Liver (tissue), 9 donors: Measurements from ENCODE around the gene CPLANE2. TPM values are rescaled to one million over a fixed set of nuclear protein-coding genes. Genes with fewer than 3 reads are reported as not detected.

Experiments
- DNase-seq: peaks from one replicate; pipeline ENCODE4 v3.0.0-alpha.2; 2017; ENCODE audit warnings: low spot score
- H3K27ac ChIP-seq, 2 donors: one replicate each; pipeline ENCODE4 v1.7.0; 2013; ENCODE audit warnings: inconsistent platforms in 2 of 2, low read length in 2 of 2, control low read depth in 1 of 2, low read depth in 1 of 2, mild to moderate bottlenecking in 1 of 2
- H3K27me3 ChIP-seq, 4 donors: one replicate each; pipeline versions ENCODE4 v1.6.1 to v1.7.0; 2013; ENCODE audit warnings: low read length in 3 of 4, inconsistent platforms in 1 of 4, mild to moderate bottlenecking in 1 of 4, moderate library complexity in 1 of 4; ENCODE audit not compliant: control insufficient read depth in 4 of 4, insufficient read depth in 4 of 4
- H3K36me3 ChIP-seq, 4 donors: one replicate each; pipeline versions ENCODE4 v1.6.1 to v1.7.0; 2013; ENCODE audit warnings: low read length in 3 of 4, mild to moderate bottlenecking in 3 of 4, low read depth in 1 of 4, moderate library complexity in 1 of 4; ENCODE audit not compliant: control insufficient read depth in 4 of 4, insufficient read depth in 3 of 4
- H3K4me1 ChIP-seq, 4 donors: one replicate each; pipeline versions ENCODE4 v1.6.1 to v1.7.0; 2013; ENCODE audit warnings: low read length in 3 of 4, mild to moderate bottlenecking in 3 of 4, moderate library complexity in 1 of 4; ENCODE audit not compliant: control insufficient read depth in 4 of 4, insufficient read depth in 4 of 4
- H3K4me3 ChIP-seq, 3 donors: one replicate each; pipeline versions ENCODE4 v1.6.1 to v1.7.0; 2013; ENCODE audit warnings: low read length in 3 of 3, control low read depth in 1 of 3, low read depth in 1 of 3, mild to moderate bottlenecking in 1 of 3
- H3K9ac ChIP-seq, 2 donors: one replicate each; pipeline ENCODE4 v1.7.0; 2013; ENCODE audit warnings: low read length in 2 of 2, mild to moderate bottlenecking in 2 of 2, moderate library complexity in 2 of 2, control low read depth in 1 of 2, low read depth in 1 of 2
- H3K9me3 ChIP-seq, 4 donors: one replicate each; pipeline versions ENCODE4 v1.6.1 to v1.7.0; 2013; ENCODE audit warnings: low read length in 3 of 4; ENCODE audit not compliant: control insufficient read depth in 4 of 4
- ATF3 ChIP-seq: IDR thresholded peaks from 2 replicates; pipeline ENCODE4 v1.6.1; 2016; ENCODE audit warnings: antibody characterized with exemption
- CTCF ChIP-seq: fragments of 150-350 bp; IDR thresholded peaks from 2 replicates; pipeline ENCODE4 v1.5.1; 2017; ENCODE audit warnings: improper control_type of control experiment, low read depth, low read length; ENCODE audit not compliant: missing input control
- EGR1 ChIP-seq, 2 donors: IDR thresholded peaks; 2 replicates each; pipeline ENCODE4 v1.6.1; 2016 to 2018; ENCODE audit warnings: antibody characterized with exemption in 2 of 2, low read depth in 2 of 2
- FOXA2 ChIP-seq: IDR thresholded peaks from 2 replicates; pipeline ENCODE4 v1.6.1; 2016; ENCODE audit warnings: antibody characterized with exemption
- GABPA ChIP-seq, 2 donors: IDR thresholded peaks in 1 of 2; conservative IDR thresholded peaks in 1 of 2; 2 replicates each; pipeline ENCODE4 v1.6.1; 2016; ENCODE audit warnings: antibody characterized with exemption in 2 of 2, mild to moderate bottlenecking in 1 of 2, moderate library complexity in 1 of 2
- HNF4G ChIP-seq: IDR thresholded peaks from 2 replicates; pipeline ENCODE4 v1.6.1; 2016; ENCODE audit warnings: antibody characterized with exemption
- JUND ChIP-seq, 2 donors: IDR thresholded peaks; 2 replicates each; pipeline ENCODE4 v1.6.1; 2016; ENCODE audit warnings: antibody characterized with exemption in 2 of 2
- MAX ChIP-seq: IDR thresholded peaks from 2 replicates; pipeline ENCODE4 v1.6.1; 2016; ENCODE audit warnings: antibody characterized with exemption
- NR2F2 ChIP-seq: IDR thresholded peaks from 2 replicates; pipeline ENCODE4 v1.6.1; 2016; ENCODE audit warnings: antibody characterized with exemption
- REST ChIP-seq: IDR thresholded peaks from 2 replicates; pipeline ENCODE4 v1.6.1; 2016; ENCODE audit warnings: antibody characterized with exemption, mild to moderate bottlenecking
- RXRA ChIP-seq, 2 donors: IDR thresholded peaks; 2 replicates each; pipeline ENCODE4 v1.6.1; 2017 to 2018; ENCODE audit warnings: antibody characterized with exemption in 2 of 2, mild to moderate bottlenecking in 1 of 2
- SP1 ChIP-seq: IDR thresholded peaks from 2 replicates; pipeline ENCODE4 v1.6.1; 2018; ENCODE audit warnings: antibody characterized with exemption, mild to moderate bottlenecking
- TAF1 ChIP-seq: conservative IDR thresholded peaks from 2 replicates; pipeline ENCODE4 v1.6.1; 2016; ENCODE audit warnings: antibody characterized with exemption, mild to moderate bottlenecking
- YY1 ChIP-seq: IDR thresholded peaks from 2 replicates; pipeline ENCODE4 v1.6.1; 2016; ENCODE audit warnings: antibody characterized with exemption, mild to moderate bottlenecking
- ZBTB33 ChIP-seq: IDR thresholded peaks from 2 replicates; pipeline ENCODE4 v1.6.1; 2016; ENCODE audit warnings: antibody characterized with exemption
- WGBS: extraction: QIAGEN DNeasy Blood & Tissue Kit; methylation state at CpG from one replicate; pipeline ENCODE4 v1.1.7; 2013; 5-methylcytosine and 5-hydroxymethylcytosine counted together
- polyA plus RNA-seq, 2 donors: library from polyadenylated mRNA; stranded (reverse) in 1 of 2; unstranded in 1 of 2; fragments of 200-250 nt in 1 of 2; fragments of >200 nt in 1 of 2; fragmentation: Nextera tagmentation in 1 of 2; extraction: Ambion mirVana in 1 of 2; gene quantifications; one replicate each; pipeline versions ENCODE4 v1.2.1 to v1.2.3, GENCODE V29; 2013 to 2015
- total RNA-seq, 2 donors: library from RNA; depleted of rRNA; stranded (reverse); fragments of >200 nt; gene quantifications; one replicate each; pipeline ENCODE4 v1.2.3, GENCODE V29; 2014
- donor health status: healthy.
- donor health status: healthy.
- donor health status: healthy.
- donor health status: healthy.
- donor health status: healthy.

The CPLANE2 gene
- total and polyA plus RNA-seq, 4 donors = 0.96 to 2.7 (median 2.5) TPM

GRCh38 chr1:16209847-16210407 is 27.1 kb downstream of the CPLANE2 start:
- Histone ChIP-seq H3K36me3 (no peaks in the 10 kb centered on the region), H3K27me3 (no peaks in the 10 kb centered on the region), H3K4me1 (peaks cover 0 to 7% (median under 1%) of the 10 kb centered on the region in 4 donors), H3K4me3 (no peak overlapping the region), H3K27ac (no peak overlapping the region), H3K9ac (no peak overlapping the region), H3K9me3 (no peaks in the 10 kb centered on the region)
- 84% methylated on average over 11 of the region's 11 CpGs for WGBS
- TF ChIP-seq JUND (IDR thresholded peaks at IDR 0.05) = no peak
- no peak for TF ChIP-seq RXRA (IDR thresholded peaks at IDR 0.05)
- no peak for TF ChIP-seq TAF1
- TF ChIP-seq GABPA (IDR thresholded peaks at IDR 0.05 in 1 of 2, conservative IDR thresholded peaks at IDR 0.05 in 1 of 2) = no peak
- no peak for TF ChIP-seq SP1
- TF ChIP-seq NR2F2 = no peak
- TF ChIP-seq ATF3 = no peak
- TF ChIP-seq CTCF = no peak
- DNase-seq = no peak

- Histone ChIP-seq H3K9me3 (no peaks in the 10 kb centered on the region), H3K4me1 (peaks cover 0 to 7% (median under 1%) of the 10 kb centered on the region in 4 donors), H3K27ac (no peak overlapping the region), H3K36me3 (no peaks in the 10 kb centered on the region), H3K4me3 (no peak overlapping the region), H3K9ac (no peak overlapping the region), H3K27me3 (no peaks in the 10 kb centered on the region)
- DNase-seq = no peak
- 89% methylated on average over 9 of the region's 9 CpGs for WGBS
- no peak for TF ChIP-seq ATF3
These were observed 27.7 kb downstream of the CPLANE2 start for GRCh38 chr1:16209132-16209846.

GRCh38 chr1:16208270-16208987 is 28.6 kb downstream of the CPLANE2 start:
- 90% methylated on average over 13 of the region's 13 CpGs for WGBS
- Histone ChIP-seq H3K9ac (no peak overlapping the region), H3K27ac (no peak overlapping the region), H3K27me3 (no peaks in the 10 kb centered on the region), H3K36me3 (no peaks in the 10 kb centered on the region), H3K9me3 (no peaks in the 10 kb centered on the region), H3K4me1 (peaks cover 0 to 7% (median under 1%) of the 10 kb centered on the region in 4 donors), H3K4me3 (no peak overlapping the region)
- TF ChIP-seq ZBTB33 (no peak), REST (no peak), FOXA2 (no peak), NR2F2 (no peak), EGR1 (IDR thresholded peaks at IDR 0.05; ENCODE audit: low read depth in 2 of 2) (no peak), MAX (no peak), TAF1 (no peak), HNF4G (no peak), YY1 (no peak), JUND (IDR thresholded peaks at IDR 0.05) (no peak), ATF3 (no peak), GABPA (IDR thresholded peaks at IDR 0.05 in 1 of 2, conservative IDR thresholded peaks at IDR 0.05 in 1 of 2) (no peak)
- no peak for DNase-seq
